Muscle of arm (tissue), 12 donors: Measurements from ENCODE around the gene RABGAP1. TPM values are rescaled to one million over a fixed set of nuclear protein-coding genes. Genes with fewer than 3 reads are reported as not detected.

Experiments used
- DNase-seq: peaks from one replicate; pipeline ENCODE4 v3.0.0-alpha.2; 2013
- polyA plus RNA-seq, 12 donors: library from polyadenylated mRNA; unstranded; fragments of 120-200 nt; gene quantifications; one replicate each; pipeline ENCODE4 v1.2.1, GENCODE V29; 2013; ENCODE audit not compliant: insufficient read length in 12 of 12

Gene RABGAP1
- polyA plus RNA-seq, 12 donors = 20.9 to 63.0 (median 39.2) TPM; not detected in 1

GRCh38 chr9:123005964-123006363 lies 65.1 kb downstream of the RABGAP1 start:
- DNase-seq = no peak

- DNase-seq = no peak
These were observed 66.4 kb downstream of the RABGAP1 start for GRCh38 chr9:123007269-123007668.

- no peak for DNase-seq
These were observed 68.1 kb downstream of the RABGAP1 start for GRCh38 chr9:123008909-123009308.

GRCh38 chr9:123011380-123011779 lies 70.6 kb downstream of the RABGAP1 start:
- no peak for DNase-seq

GRCh38 chr9:123011878-123012528 lies 71.2 kb downstream of the RABGAP1 start:
- DNase-seq = no peak

- DNase-seq = no peak
These were observed 75.8 kb downstream of the RABGAP1 start for GRCh38 chr9:123016631-123017030.

- no peak for DNase-seq
These were observed 80.0 kb downstream of the RABGAP1 start for GRCh38 chr9:123020796-123021195.

- no peak for DNase-seq
These were observed 85.6 kb downstream of the RABGAP1 start for GRCh38 chr9:123026425-123026824.

GRCh38 chr9:123027517-123027916 lies 86.7 kb downstream of the RABGAP1 start:
- no peak for DNase-seq

- no peak for DNase-seq
These were observed 87.3 kb downstream of the RABGAP1 start for GRCh38 chr9:123028136-123028535.

- DNase-seq = no peak
These were observed 88.2 kb downstream of the RABGAP1 start for GRCh38 chr9:123028973-123029372.

GRCh38 chr9:123031963-123032362 lies 91.1 kb downstream of the RABGAP1 start:
- no peak for DNase-seq

GRCh38 chr9:123033352-123033751 lies 92.5 kb downstream of the RABGAP1 start, which contains the start of gene GPR21:
Gene GPR21, plus strand, starts transcription at chr9:123033667. Its CDS starts 900 bp downstream, at chr9:123034567.
- no peak for DNase-seq

GRCh38 chr9:123033864-123034601 lies 93.2 kb downstream of the RABGAP1 start:
- no peak for DNase-seq

GRCh38 chr9:123034881-123035510 lies 94.2 kb downstream of the RABGAP1 start:
- DNase-seq = no peak

- DNase-seq = no peak
These were observed 95.0 kb downstream of the RABGAP1 start for GRCh38 chr9:123035791-123036190.

- no peak for DNase-seq
These were observed 96.2 kb downstream of the RABGAP1 start for GRCh38 chr9:123036893-123037545.

- no peak for DNase-seq
These were observed 98.9 kb downstream of the RABGAP1 start for GRCh38 chr9:123039617-123040219.

- DNase-seq = no peak
These were observed 100.0 kb downstream of the RABGAP1 start for GRCh38 chr9:123040801-123041200.

- no peak for DNase-seq
These were observed 100.7 kb downstream of the RABGAP1 start for GRCh38 chr9:123041489-123041888.

GRCh38 chr9:123043081-123043939 lies 102.5 kb downstream of the RABGAP1 start:
- DNase-seq = no peak
